Loucy (cell line): ENCODE results near the gene KSR1.

Experiments used
- H2AFZ ChIP-seq: fragments of 200-600 bp; sonication (generic); 2 replicates; pipeline ENCODE4 v1.6.0; 2016; ENCODE audit warnings: antibody characterized with exemption, mild to moderate bottlenecking, low read length, moderate library complexity
- H3F3A ChIP-seq: fragments of 200-600 bp; 2 replicates; pipeline ENCODE4 v1.6.0; 2016; ENCODE audit warnings: antibody characterized with exemption, low read depth, mild to moderate bottlenecking
- H3K27me3 ChIP-seq: fragments of 200-600 bp; sonication (generic); 2 replicates; pipeline ENCODE4 v1.6.1; 2014; ENCODE audit warnings: low read length, mild to moderate bottlenecking; ENCODE audit not compliant: insufficient read depth, poor library complexity, severe bottlenecking
- H3K36me3 ChIP-seq: fragments of 200-600 bp; sonication (generic); 2 replicates; pipeline ENCODE4 v1.6.1; 2016; ENCODE audit warnings: low read length; ENCODE audit not compliant: insufficient read depth
- H3K4me1 ChIP-seq: fragments of 200-600 bp; sonication (generic); 2 replicates; pipeline ENCODE4 v1.5.1; 2014; ENCODE audit warnings: low read length, mild to moderate bottlenecking; ENCODE audit not compliant: insufficient read depth, poor library complexity, severe bottlenecking
- H3K4me2 ChIP-seq: fragments of 200-600 bp; sonication (generic); 2 replicates; pipeline ENCODE4 v1.6.0; 2014; ENCODE audit warnings: antibody characterized with exemption, low read length, low read depth, mild to moderate bottlenecking; ENCODE audit not compliant: poor library complexity, severe bottlenecking
- H3K4me3 ChIP-seq: fragments of 200-600 bp; sonication (generic); 2 replicates; pipeline ENCODE4 v1.5.1; 2014; ENCODE audit warnings: low read length, mild to moderate bottlenecking, mixed read lengths; ENCODE audit not compliant: poor library complexity, severe bottlenecking
- H3K79me2 ChIP-seq: fragments of 200-600 bp; sonication (generic); 2 replicates; pipeline ENCODE4 v1.6.1; 2014; ENCODE audit warnings: low read length; ENCODE audit not compliant: insufficient read depth
- H3K9ac ChIP-seq: fragments of 200-600 bp; sonication (generic); 2 replicates; pipeline ENCODE4 v1.6.0; 2014; ENCODE audit warnings: mild to moderate bottlenecking, low read depth, low read length, moderate library complexity; ENCODE audit not compliant: poor library complexity, severe bottlenecking
- H3K9me2 ChIP-seq: fragments of 200-600 bp; sonication (generic); replicated peaks from 2 replicates; pipeline ENCODE4 v1.6.1; 2016; ENCODE audit warnings: low read depth, low read length, mixed read lengths
- H3K9me3 ChIP-seq: fragments of 200-600 bp; sonication (generic); 2 replicates; pipeline ENCODE4 v1.6.1; 2014; ENCODE audit warnings: mild to moderate bottlenecking, antibody characterized with exemption, low read length, low read depth; ENCODE audit not compliant: insufficient read depth
- H4K20me1 ChIP-seq: fragments of 200-600 bp; sonication (generic); 2 replicates; pipeline ENCODE4 v1.6.0; 2014; ENCODE audit warnings: antibody characterized with exemption, low read length, mild to moderate bottlenecking; ENCODE audit not compliant: insufficient read depth, poor library complexity, severe bottlenecking
- EZH2phosphoT487 ChIP-seq: fragments of 200-600 bp; IDR thresholded peaks from 2 replicates; pipeline ENCODE4 v1.6.1; 2018; ENCODE audit warnings: antibody characterized with exemption, mild to moderate bottlenecking, moderate library complexity, borderline replicate concordance
- TF ChIP-seq, protein P1 (sequence below): fragments of 200-600 bp; sonication (generic); conservative IDR thresholded peaks from 2 replicates; pipeline ENCODE4 v1.5.1; 2014; ENCODE audit warnings: mild to moderate bottlenecking, antibody characterized with exemption, low read length

The KSR1 gene

GRCh38 chr17:27554911-27555310, 98.7 kb downstream of the KSR1 start:
- Histone ChIP-seq H3K4me2 (no peak overlapping the region), H3K79me2 (0 out of 2 replicates have a peak, but pooled peaks cover 4% of the 10 kb centered on the region), H3K4me1 (no peaks in the 10 kb centered on the region), H3K9me3 (no peaks in the 10 kb centered on the region), H4K20me1 (no peaks in the 10 kb centered on the region), H3K36me3 (peaks cover 8% of the 10 kb centered on the region; the same call in 1 of the 2 replicates), H3K27me3 (no peaks in the 10 kb centered on the region), H2AFZ (no peak overlapping the region), H3K9ac (no peak overlapping the region), H3F3A (no peaks in the 10 kb centered on the region), H3K9me2 (no peaks in the 10 kb centered on the region), H3K4me3 (no peak overlapping the region)
- no peak for TF ChIP-seq EZH2phosphoT487
- TF ChIP-seq, protein P1, sequence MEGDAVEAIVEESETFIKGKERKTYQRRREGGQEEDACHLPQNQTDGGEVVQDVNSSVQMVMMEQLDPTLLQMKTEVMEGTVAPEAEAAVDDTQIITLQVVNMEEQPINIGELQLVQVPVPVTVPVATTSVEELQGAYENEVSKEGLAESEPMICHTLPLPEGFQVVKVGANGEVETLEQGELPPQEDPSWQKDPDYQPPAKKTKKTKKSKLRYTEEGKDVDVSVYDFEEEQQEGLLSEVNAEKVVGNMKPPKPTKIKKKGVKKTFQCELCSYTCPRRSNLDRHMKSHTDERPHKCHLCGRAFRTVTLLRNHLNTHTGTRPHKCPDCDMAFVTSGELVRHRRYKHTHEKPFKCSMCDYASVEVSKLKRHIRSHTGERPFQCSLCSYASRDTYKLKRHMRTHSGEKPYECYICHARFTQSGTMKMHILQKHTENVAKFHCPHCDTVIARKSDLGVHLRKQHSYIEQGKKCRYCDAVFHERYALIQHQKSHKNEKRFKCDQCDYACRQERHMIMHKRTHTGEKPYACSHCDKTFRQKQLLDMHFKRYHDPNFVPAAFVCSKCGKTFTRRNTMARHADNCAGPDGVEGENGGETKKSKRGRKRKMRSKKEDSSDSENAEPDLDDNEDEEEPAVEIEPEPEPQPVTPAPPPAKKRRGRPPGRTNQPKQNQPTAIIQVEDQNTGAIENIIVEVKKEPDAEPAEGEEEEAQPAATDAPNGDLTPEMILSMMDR = no peak

DNA sequence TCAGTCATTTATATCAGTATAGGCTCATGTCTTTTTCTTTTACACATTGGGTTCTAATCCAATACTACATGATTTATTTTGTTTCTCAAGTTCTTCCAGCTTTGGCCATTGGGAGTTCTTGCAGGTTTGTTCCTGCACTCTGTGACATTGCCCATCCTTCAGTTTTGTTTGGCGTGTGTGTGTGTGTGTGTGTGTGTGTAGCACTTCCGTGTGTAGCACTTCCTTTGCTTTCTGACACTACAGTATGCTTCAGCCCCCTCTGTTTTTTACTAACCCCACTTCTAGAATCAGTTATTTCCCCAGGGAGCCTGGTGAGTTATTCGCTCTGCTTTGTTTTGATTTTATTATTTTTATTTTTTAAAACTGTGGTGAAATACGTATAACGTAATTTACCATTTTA, 99.1 kb downstream of the KSR1 start:
- Histone ChIP-seq H3K79me2 (no peaks in the 10 kb centered on the region), H3K36me3 (peaks cover 8% of the 10 kb centered on the region; the same call in 1 of the 2 replicates), H3K9me2 (no peaks in the 10 kb centered on the region), H4K20me1 (no peaks in the 10 kb centered on the region), H2AFZ (no peak overlapping the region), H3K9me3 (no peaks in the 10 kb centered on the region), H3K4me2 (no peak overlapping the region), H3K4me1 (no peaks in the 10 kb centered on the region), H3K27me3 (no peaks in the 10 kb centered on the region), H3F3A (no peaks in the 10 kb centered on the region), H3K9ac (no peak overlapping the region), H3K4me3 (no peak overlapping the region)
- TF ChIP-seq EZH2phosphoT487 = no peak
- TF ChIP-seq, protein P1 = no peak

GRCh38 chr17:27558341-27558740, 102.1 kb downstream of the KSR1 start:
- H3K9me2 ChIP-seq = no peaks in the 10 kb centered on the region
- H3K9ac ChIP-seq = no peak overlapping the region
- no peaks in the 10 kb centered on the region for H3F3A ChIP-seq
- no peaks in the 10 kb centered on the region for H3K27me3 ChIP-seq
- H3K79me2 ChIP-seq = no peaks in the 10 kb centered on the region; the same call in 1 of the 2 replicates
- H3K36me3 ChIP-seq = peaks cover 3% of the 10 kb centered on the region; the same call in 1 of the 2 replicates
- H3K4me1 ChIP-seq = peaks cover 7% of the 10 kb centered on the region
- H3K4me2 ChIP-seq = no peak overlapping the region
- H2AFZ ChIP-seq = no peak overlapping the region
- H4K20me1 ChIP-seq = no peaks in the 10 kb centered on the region
- H3K4me3 ChIP-seq = no peak overlapping the region
- TF ChIP-seq EZH2phosphoT487 = no peak
- TF ChIP-seq, protein P1 = no peak
- H3K9me3 ChIP-seq = no peaks in the 10 kb centered on the region
